ENCODE measurements around the gene PSKH1.

The PSKH1 gene

DNA sequence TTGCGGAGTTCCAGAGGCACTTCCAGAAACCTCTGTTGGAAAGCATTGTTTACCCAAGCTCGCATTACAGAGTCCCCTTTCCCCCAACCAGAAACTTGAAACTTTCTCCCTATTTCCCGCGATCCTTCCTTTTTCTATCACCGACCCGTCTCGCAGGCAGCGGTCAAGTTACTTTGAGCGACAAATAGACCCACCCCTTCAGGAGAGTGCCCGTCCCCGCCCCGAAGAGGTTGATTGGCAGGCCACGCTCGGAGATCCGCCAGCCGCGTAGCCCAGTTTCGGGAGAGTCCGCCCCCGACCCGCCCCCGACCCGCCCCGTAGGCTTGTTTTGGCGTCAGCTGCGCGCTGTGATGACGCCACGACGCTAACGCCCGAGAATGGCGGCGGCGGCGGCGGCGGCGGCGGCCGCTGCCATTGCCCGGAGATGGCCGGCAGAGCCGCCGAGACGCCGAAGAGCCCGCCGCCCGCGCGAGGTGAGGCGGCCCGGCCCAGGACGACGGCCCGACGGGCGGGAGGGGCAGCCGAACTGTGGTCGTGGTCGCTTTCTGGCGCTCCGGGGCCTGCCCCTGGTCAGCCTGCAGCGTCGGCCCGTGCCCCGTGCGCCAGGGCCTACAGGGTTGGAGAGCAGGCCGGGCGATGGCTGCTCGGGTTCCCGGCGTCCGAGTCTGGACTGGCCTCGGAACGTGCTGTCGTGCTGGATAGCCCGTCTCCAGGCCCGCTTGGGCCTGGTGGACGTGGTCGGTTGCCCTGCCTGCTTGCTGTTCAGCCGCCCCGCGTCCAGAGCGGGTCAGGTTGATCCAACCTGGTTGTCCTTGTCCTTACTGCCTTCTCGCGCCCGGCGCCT, at the start of gene PSKH1:
TSS of gene PSKH1 (plus strand) at position 356 of the 844 bp plus-strand sequence. CDS start 15,496 bp downstream, outside the sequence.
- peak; percentile 98 for ATAC-seq
- no peak for TF ChIP-seq ZFP30 (CRISPR knock-in tag; IDR thresholded peaks at IDR 0.05)
- 0 out of 2 replicates have a peak, but pooled peaks have one; percentile 46 for TF ChIP-seq ZFP3 (CRISPR knock-in tag; IDR thresholded peaks at IDR 0.05)

- no peak for ATAC-seq
- TF ChIP-seq, protein P1, sequence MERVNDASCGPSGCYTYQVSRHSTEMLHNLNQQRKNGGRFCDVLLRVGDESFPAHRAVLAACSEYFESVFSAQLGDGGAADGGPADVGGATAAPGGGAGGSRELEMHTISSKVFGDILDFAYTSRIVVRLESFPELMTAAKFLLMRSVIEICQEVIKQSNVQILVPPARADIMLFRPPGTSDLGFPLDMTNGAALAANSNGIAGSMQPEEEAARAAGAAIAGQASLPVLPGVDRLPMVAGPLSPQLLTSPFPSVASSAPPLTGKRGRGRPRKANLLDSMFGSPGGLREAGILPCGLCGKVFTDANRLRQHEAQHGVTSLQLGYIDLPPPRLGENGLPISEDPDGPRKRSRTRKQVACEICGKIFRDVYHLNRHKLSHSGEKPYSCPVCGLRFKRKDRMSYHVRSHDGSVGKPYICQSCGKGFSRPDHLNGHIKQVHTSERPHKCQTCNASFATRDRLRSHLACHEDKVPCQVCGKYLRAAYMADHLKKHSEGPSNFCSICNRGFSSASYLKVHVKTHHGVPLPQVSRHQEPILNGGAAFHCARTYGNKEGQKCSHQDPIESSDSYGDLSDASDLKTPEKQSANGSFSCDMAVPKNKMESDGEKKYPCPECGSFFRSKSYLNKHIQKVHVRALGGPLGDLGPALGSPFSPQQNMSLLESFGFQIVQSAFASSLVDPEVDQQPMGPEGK (CRISPR knock-in tag; IDR thresholded peaks at IDR 0.05; ENCODE audit: borderline replicate concordance) = no peak
- TF ChIP-seq CSDC2 (CRISPR knock-in tag; IDR thresholded peaks at IDR 0.05) = no peak
- no peak for TF ChIP-seq ZFP30 (CRISPR knock-in tag; IDR thresholded peaks at IDR 0.05)
- TF ChIP-seq RARB (CRISPR knock-in tag; IDR thresholded peaks at IDR 0.05) = no peak
- no peak for TF ChIP-seq GLIS3 (CRISPR knock-in tag; IDR thresholded peaks at IDR 0.05)
- no peak for TF ChIP-seq ZNF8 (CRISPR knock-in tag; IDR thresholded peaks at IDR 0.05)
- TF ChIP-seq ARNTL (CRISPR knock-in tag; IDR thresholded peaks at IDR 0.05; ENCODE audit: borderline replicate concordance, low read depth) = no peak
- no peak for TF ChIP-seq OSR1 (CRISPR knock-in tag; IDR thresholded peaks at IDR 0.05)
Measured at GRCh38 chr16:67843343-67843765, 49.7 kb upstream of the PSKH1 start.

DNA sequence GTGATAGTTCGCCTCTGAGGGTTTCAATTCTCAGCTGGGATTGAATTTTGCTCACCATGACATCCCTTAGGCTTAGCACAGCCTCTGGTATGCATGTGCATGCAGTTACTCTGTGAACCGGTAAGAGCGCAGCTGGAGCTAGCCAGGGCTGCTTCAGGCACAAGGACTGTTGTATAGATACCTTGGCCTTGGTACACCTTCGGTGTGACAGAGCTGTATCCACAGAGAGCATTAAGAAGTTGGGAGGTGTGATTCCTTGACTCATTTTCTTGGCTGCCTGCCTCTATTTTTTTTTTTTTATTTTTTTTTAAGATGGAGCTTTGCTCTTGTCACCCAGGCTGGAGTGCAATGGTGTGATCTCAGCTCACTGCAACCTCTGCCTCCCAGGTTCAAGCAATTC, 48.6 kb upstream of the PSKH1 start:
- peak; percentile 22 for ATAC-seq

DNA sequence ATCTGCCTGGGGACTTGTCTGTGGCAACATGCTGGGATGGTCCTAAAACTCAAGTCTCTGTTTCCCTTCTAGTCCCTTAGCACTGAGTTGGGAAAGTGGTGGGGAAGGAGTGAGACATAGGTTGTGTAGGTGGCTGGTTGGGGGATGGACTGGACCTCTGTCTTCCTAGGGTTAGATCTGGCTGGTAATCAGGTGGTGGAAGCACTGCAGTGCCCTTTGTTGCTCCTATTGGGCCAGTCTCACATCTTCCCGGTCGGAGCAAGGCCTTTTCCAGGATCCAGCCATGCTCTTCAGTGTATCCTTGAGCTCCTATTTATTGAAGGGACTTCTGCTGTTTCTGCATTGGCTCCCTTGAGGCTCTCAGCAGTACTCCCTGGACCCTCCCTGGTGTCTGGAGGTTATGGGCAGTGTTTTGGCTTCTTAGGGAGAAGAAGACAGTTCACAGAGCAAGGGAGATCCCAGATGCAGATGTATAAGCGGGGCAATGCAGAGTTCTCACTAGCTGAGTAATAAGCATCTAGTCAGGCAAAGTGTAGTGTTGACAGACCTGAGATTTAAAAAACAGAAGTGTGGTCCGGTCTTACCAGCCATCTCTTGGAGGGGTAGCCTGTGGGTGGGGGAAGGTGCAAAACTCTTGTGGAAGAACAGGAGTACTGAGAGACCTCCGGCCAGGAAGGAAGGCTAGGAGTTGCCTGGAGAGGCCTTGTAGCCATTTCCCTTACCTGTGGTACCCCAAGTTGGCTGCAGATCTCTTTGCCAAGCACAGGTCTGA, 47.6 kb upstream of the PSKH1 start:
- ATAC-seq = no peak
- TF ChIP-seq TOX (CRISPR knock-in tag; IDR thresholded peaks at IDR 0.05; ENCODE audit: borderline replicate concordance) (no peak), ARNTL (CRISPR knock-in tag; IDR thresholded peaks at IDR 0.05; ENCODE audit: borderline replicate concordance, low read depth) (no peak), SNAI2 (CRISPR knock-in tag; IDR thresholded peaks at IDR 0.05) (no peak), CSDC2 (CRISPR knock-in tag; IDR thresholded peaks at IDR 0.05) (no peak), ZC3H10 (CRISPR knock-in tag; IDR thresholded peaks at IDR 0.05) (no peak), PPARA (CRISPR knock-in tag; IDR thresholded peaks at IDR 0.05; ENCODE audit: borderline replicate concordance) (no peak), ZNF70 (CRISPR knock-in tag; IDR thresholded peaks at IDR 0.05) (no peak), TCF4 (CRISPR knock-in tag; IDR thresholded peaks at IDR 0.05; ENCODE audit: borderline replicate concordance) (no peak)
- TF ChIP-seq, protein P1 (CRISPR knock-in tag; IDR thresholded peaks at IDR 0.05; ENCODE audit: borderline replicate concordance) = no peak
- TF ChIP-seq, protein P2, sequence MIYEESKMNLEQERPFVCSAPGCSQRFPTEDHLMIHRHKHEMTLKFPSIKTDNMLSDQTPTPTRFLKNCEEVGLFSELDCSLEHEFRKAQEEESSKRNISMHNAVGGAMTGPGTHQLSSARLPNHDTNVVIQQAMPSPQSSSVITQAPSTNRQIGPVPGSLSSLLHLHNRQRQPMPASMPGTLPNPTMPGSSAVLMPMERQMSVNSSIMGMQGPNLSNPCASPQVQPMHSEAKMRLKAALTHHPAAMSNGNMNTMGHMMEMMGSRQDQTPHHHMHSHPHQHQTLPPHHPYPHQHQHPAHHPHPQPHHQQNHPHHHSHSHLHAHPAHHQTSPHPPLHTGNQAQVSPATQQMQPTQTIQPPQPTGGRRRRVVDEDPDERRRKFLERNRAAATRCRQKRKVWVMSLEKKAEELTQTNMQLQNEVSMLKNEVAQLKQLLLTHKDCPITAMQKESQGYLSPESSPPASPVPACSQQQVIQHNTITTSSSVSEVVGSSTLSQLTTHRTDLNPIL (CRISPR knock-in tag; IDR thresholded peaks at IDR 0.05; ENCODE audit: low read depth) = no peak

More for the DNA sequence above, 48.6 kb upstream of the PSKH1 start:
- TF ChIP-seq ZNF70 (CRISPR knock-in tag; IDR thresholded peaks at IDR 0.05) = no peak

GRCh38 chr16:67846063-67846319, 47.1 kb upstream of the PSKH1 start:
- ATAC-seq = no peak
- no peak for TF ChIP-seq ZNF8 (CRISPR knock-in tag; IDR thresholded peaks at IDR 0.05)
- TF ChIP-seq CSDC2 (CRISPR knock-in tag; IDR thresholded peaks at IDR 0.05) = no peak
- TF ChIP-seq OSR1 (CRISPR knock-in tag; IDR thresholded peaks at IDR 0.05) = no peak
- TF ChIP-seq SNAI2 (CRISPR knock-in tag; IDR thresholded peaks at IDR 0.05) = no peak
- no peak for TF ChIP-seq ARNTL (CRISPR knock-in tag; IDR thresholded peaks at IDR 0.05; ENCODE audit: borderline replicate concordance, low read depth)
- no peak for TF ChIP-seq POU6F1 (CRISPR knock-in tag; IDR thresholded peaks at IDR 0.05; ENCODE audit: borderline replicate concordance, low read depth)
